ENCODE measurements around the gene ADGRF4.

Gene ADGRF4

GRCh38 chr6:47687432-47687831 is 10.9 kb upstream of the ADGRF4 start:
- no peak overlapping the region for H3K27ac ChIP-seq
- TF ChIP-seq CTCF (conservative IDR thresholded peaks at IDR 0.05) = no peak

- no peak for TF ChIP-seq CTCF (conservative IDR thresholded peaks at IDR 0.05)
- H3K27ac ChIP-seq = no peak overlapping the region
Measured at GRCh38 chr6:47690214-47690613, 8.2 kb upstream of the ADGRF4 start.

GRCh38 chr6:47690791-47691190 is 7.6 kb upstream of the ADGRF4 start:
- no peak for TF ChIP-seq CTCF (conservative IDR thresholded peaks at IDR 0.05)

GRCh38 chr6:47697925-47698324 is 455 bp upstream of the ADGRF4 start:
- TF ChIP-seq CTCF (conservative IDR thresholded peaks at IDR 0.05) = no peak
- H3K27ac ChIP-seq = no peak overlapping the region

More at GRCh38 chr6:47690791-47691190, 7.6 kb upstream of the ADGRF4 start:
- H3K27ac ChIP-seq = no peak overlapping the region

GRCh38 chr6:47700053-47700452 is 1.7 kb downstream of the ADGRF4 start:
- no peak for TF ChIP-seq CTCF (conservative IDR thresholded peaks at IDR 0.05)
- H3K27ac ChIP-seq = no peak overlapping the region

- no peak for TF ChIP-seq CTCF (conservative IDR thresholded peaks at IDR 0.05)
- no peak overlapping the region for H3K27ac ChIP-seq
Measured at GRCh38 chr6:47700596-47700995, 2.2 kb downstream of the ADGRF4 start.

GRCh38 chr6:47701363-47701762 is 3.0 kb downstream of the ADGRF4 start:
- no peak for TF ChIP-seq CTCF (conservative IDR thresholded peaks at IDR 0.05)
- no peak overlapping the region for H3K27ac ChIP-seq

GRCh38 chr6:47709160-47709559 is 10.8 kb downstream of the ADGRF4 start:
- no peak for TF ChIP-seq CTCF (conservative IDR thresholded peaks at IDR 0.05)
- H3K27ac ChIP-seq = no peak overlapping the region

All from VCaP (cell line).